ENCODE measurements around the gene RETN.

RETN gene

GRCh38 chr19:7668842-7669241 is at the start of gene RETN:
RETN (plus strand) TSS chr19:7669049; CDS start chr19:7669327, 278 bp downstream.
- no peak for DNase-seq

- no peak for DNase-seq
Observed at GRCh38 chr19:7619671-7620441, 49.0 kb upstream of the RETN start.

GRCh38 chr19:7620442-7621412 is 48.1 kb upstream of the RETN start:
- DNase-seq = no peak

- DNase-seq = no peak
Observed at GRCh38 chr19:7622933-7623685, 45.7 kb upstream of the RETN start.

- no peak for DNase-seq
Observed at GRCh38 chr19:7623725-7624603, 44.9 kb upstream of the RETN start.

GRCh38 chr19:7624810-7625209 is 44.0 kb upstream of the RETN start:
- no peak for DNase-seq

GRCh38 chr19:7625763-7626372 is 43.0 kb upstream of the RETN start:
- DNase-seq = no peak

GRCh38 chr19:7627166-7627565 is 41.7 kb upstream of the RETN start:
- DNase-seq = no peak

GRCh38 chr19:7628589-7629311 is 40.1 kb upstream of the RETN start:
- no peak for DNase-seq

GRCh38 chr19:7629347-7630054 is 39.3 kb upstream of the RETN start, which contains the start of the genes PET100 and XAB2:
PET100 (plus strand) TSS chr19:7629793; CDS start chr19:7629834, 41 bp downstream.
XAB2 (minus strand) TSS chr19:7629545; CDS start chr19:7629527, 18 bp downstream.
- DNase-seq = peak; percentile 85 to 95

GRCh38 chr19:7631577-7631976 is 37.3 kb upstream of the RETN start:
- DNase-seq = no peak

- no peak for DNase-seq
Observed at GRCh38 chr19:7632340-7633203, 36.3 kb upstream of the RETN start.

GRCh38 chr19:7633698-7634097 is 35.2 kb upstream of the RETN start, which contains the start of gene PCP2:
PCP2 (minus strand) TSS chr19:7633719; CDS start chr19:7633457, 262 bp downstream.
- no peak for DNase-seq

GRCh38 chr19:7635670-7636069 is 33.2 kb upstream of the RETN start:
- no peak for DNase-seq

GRCh38 chr19:7636317-7636690 is 32.5 kb upstream of the RETN start:
- DNase-seq = no peak

- DNase-seq = peak; percentile 88 to 95
Observed at GRCh38 chr19:7636691-7637373, 32.0 kb upstream of the RETN start, which contains the start of gene STXBP2. STXBP2 (plus strand) TSS chr19:7637110; CDS start chr19:7637150, 40 bp downstream.

GRCh38 chr19:7637374-7638256 is 31.2 kb upstream of the RETN start:
- no peak for DNase-seq

Measured in stimulated activated CD4-positive, alpha-beta T cell treated with anti-CD3 and anti-CD28 coated beads, Interleukin-4, amount 100 ng/mL, for 4 hours (primary cell).